HepG2 (cell line): Measurements from ENCODE around the gene THUMPD1. TPM values are rescaled to one million over a fixed set of nuclear protein-coding genes. Genes with fewer than 3 reads are reported as not detected.

ENCODE experiments used
- DPF2 ChIP-seq: sonication (generic); formaldehyde crosslinking; IDR thresholded peaks from 2 replicates; pipeline ENCODE4 v1.4.0; 2020; ENCODE audit warnings: mild to moderate bottlenecking, low read depth, missing genetic modification reagents, borderline replicate concordance
- DRAP1 ChIP-seq: IDR thresholded peaks from 2 replicates; pipeline ENCODE4 v1.6.1; 2016; ENCODE audit warnings: missing genetic modification reagents, missing compliant biosample characterization
- E2F1 ChIP-seq: sonication (generic); formaldehyde crosslinking; IDR thresholded peaks from 2 replicates; pipeline ENCODE4 v1.5.0; 2020; ENCODE audit warnings: missing genetic modification reagents
- ERF ChIP-seq: IDR thresholded peaks from 2 replicates; pipeline ENCODE4 v1.6.1; 2018; ENCODE audit warnings: missing biosample characterization, missing genetic modification reagents
- GFI1 ChIP-seq: sonication (generic); formaldehyde crosslinking; IDR thresholded peaks from 2 replicates; pipeline ENCODE4 v1.5.0; 2020; ENCODE audit warnings: missing genetic modification reagents, mild to moderate bottlenecking, borderline replicate concordance
- HOXA9 ChIP-seq: sonication (generic); formaldehyde crosslinking; IDR thresholded peaks from 2 replicates; pipeline ENCODE4 v1.8.1; 2022; ENCODE audit warnings: missing genetic modification reagents, mild to moderate bottlenecking, moderate library complexity, borderline replicate concordance
- JUND ChIP-seq: sonication (generic); formaldehyde crosslinking; IDR thresholded peaks from 2 replicates; pipeline ENCODE4 v1.8.0; 2022; ENCODE audit warnings: mild to moderate bottlenecking, missing genetic modification reagents
- SUZ12 ChIP-seq: fragments of 150-350 bp; IDR thresholded peaks from 2 replicates; pipeline ENCODE4 v1.6.1; 2014; ENCODE audit warnings: low read depth, low read length
- TBL1XR1 ChIP-seq: fragments of 150-350 bp; IDR thresholded peaks from 2 replicates; pipeline ENCODE4 v1.6.1; 2014; ENCODE audit warnings: borderline replicate concordance, low read length; ENCODE audit not compliant: partially characterized antibody
- THYN1 ChIP-seq: sonication (generic); formaldehyde crosslinking; IDR thresholded peaks from 2 replicates; pipeline ENCODE4 v1.8.1; 2023; ENCODE audit warnings: low read depth, mild to moderate bottlenecking, moderate library complexity, missing genetic modification reagents, borderline replicate concordance
- ZBTB26 ChIP-seq: IDR thresholded peaks from 2 replicates; pipeline ENCODE4 v1.6.1; 2016; ENCODE audit warnings: missing compliant biosample characterization, missing genetic modification reagents, borderline replicate concordance
- ZFP36 ChIP-seq: fragments of 150-350 bp; IDR thresholded peaks from 2 replicates; pipeline ENCODE4 v1.6.1; 2018; ENCODE audit warnings: borderline replicate concordance, low read length, low read depth; ENCODE audit not compliant: partially characterized antibody
- ZNF205 ChIP-seq: IDR thresholded peaks from 2 replicates; pipeline ENCODE4 v1.6.1; 2018; ENCODE audit warnings: missing biosample characterization, missing genetic modification reagents
- ZNF292 ChIP-seq: sonication (generic); formaldehyde crosslinking; IDR thresholded peaks from 2 replicates; pipeline ENCODE4 v1.8.1; 2022; ENCODE audit warnings: mild to moderate bottlenecking, low read depth, missing genetic modification reagents, borderline replicate concordance
- ZNF543 ChIP-seq: sonication (generic); formaldehyde crosslinking; IDR thresholded peaks from 2 replicates; pipeline ENCODE4 v1.4.0; 2020; ENCODE audit warnings: mild to moderate bottlenecking, missing genetic modification reagents
- ZNF615 ChIP-seq: sonication (generic); formaldehyde crosslinking; IDR thresholded peaks from 2 replicates; pipeline ENCODE4 v1.5.0; 2020; ENCODE audit warnings: mild to moderate bottlenecking, missing genetic modification reagents, borderline replicate concordance
- ZNF629 ChIP-seq: sonication (generic); formaldehyde crosslinking; conservative IDR thresholded peaks from 2 replicates; pipeline ENCODE4 v1.5.0; 2020; ENCODE audit warnings: missing genetic modification reagents
- ZNF724P ChIP-seq: sonication (generic); formaldehyde crosslinking; IDR thresholded peaks from 2 replicates; pipeline ENCODE4 v1.8.0; 2022; ENCODE audit warnings: missing genetic modification reagents, borderline replicate concordance
- ZSCAN25 ChIP-seq: sonication (generic); formaldehyde crosslinking; IDR thresholded peaks from 2 replicates; pipeline ENCODE4 v1.8.0; 2022; ENCODE audit warnings: mild to moderate bottlenecking, missing genetic modification reagents
- polyA plus RNA-seq, 8 experiments: library from polyadenylated mRNA; depleted of rRNA in 3 of 8; stranded (reverse) in 7 of 8; unstranded in 1 of 8; fragments of >200 nt; fragmentation: Illumina TruSeq in 4 of 8; extraction: Trizol in 4 of 8; gene quantifications; 2 replicates each; pipeline versions ENCODE4 v1.2.1 to v1.2.3, GENCODE V29; 2011 to 2016; ENCODE audit warnings: low read depth in 4 of 8, missing spikeins in 1 of 8, mixed read lengths in 1 of 8; ENCODE audit not compliant: insufficient read depth in 1 of 8
- total RNA-seq, 5 experiments: library from RNA; depleted of rRNA; stranded (reverse); fragments of >200 nt; fragmentation: Illumina TruSeq; extraction: Trizol; gene quantifications; 2 replicates each; pipeline ENCODE4 v1.2.3, GENCODE V29; 2016; ENCODE audit warnings: low read depth in 1 of 5
- TF ChIP-seq, protein P1 (sequence below): sonication (generic); formaldehyde crosslinking; IDR thresholded peaks from 2 replicates; pipeline ENCODE4 v1.8.1; 2023; ENCODE audit warnings: missing genetic modification reagents, mild to moderate bottlenecking, borderline replicate concordance

The THUMPD1 gene
- total and polyA plus RNA-seq, 2 of the 13 experiments (the other 11 are each of a cell fraction or from before 2014, with no cell fraction given): 22.7 to 69.1 TPM

GRCh38 chr16:20763461-20764232 lies 22.0 kb upstream of the THUMPD1 start, which contains the start of gene ACSM3 (continued):
- TF ChIP-seq DPF2: no peak
- TF ChIP-seq TBL1XR1: no peak
- no peak for TF ChIP-seq ZNF615 (CRISPR knock-in tag)
- no peak for TF ChIP-seq THYN1 (CRISPR knock-in tag)
- TF ChIP-seq GFI1 (CRISPR knock-in tag): no peak
- peak; percentile 15; the same call in 1 of the 2 replicates for TF ChIP-seq ZNF543 (CRISPR knock-in tag)
- TF ChIP-seq HOXA9 (CRISPR knock-in tag): no peak
- no peak for TF ChIP-seq ZNF292 (CRISPR knock-in tag)
- TF ChIP-seq, protein P1, sequence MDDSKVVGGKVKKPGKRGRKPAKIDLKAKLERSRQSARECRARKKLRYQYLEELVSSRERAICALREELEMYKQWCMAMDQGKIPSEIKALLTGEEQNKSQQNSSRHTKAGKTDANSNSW (CRISPR knock-in tag): no peak
- peak; percentile 59; the same call in 1 of the 2 replicates for TF ChIP-seq DRAP1 (CRISPR knock-in tag)
- TF ChIP-seq ZFP36: no peak
- no peak for TF ChIP-seq E2F1 (CRISPR knock-in tag)
- TF ChIP-seq ZNF724P: no peak
- 0 out of 2 replicates have a peak, but pooled peaks have one; percentile 28 for TF ChIP-seq ZBTB26 (CRISPR knock-in tag)
- no peak for TF ChIP-seq JUND (CRISPR knock-in tag)
- no peak for TF ChIP-seq ZSCAN25 (CRISPR knock-in tag)
- TF ChIP-seq ZNF629 (CRISPR knock-in tag): no peak
- TF ChIP-seq SUZ12: no peak
- no peak for TF ChIP-seq ZNF205 (CRISPR knock-in tag)
- no peak for TF ChIP-seq ERF (CRISPR knock-in tag)
